ENCODE results near the gene GPHN. TPM values are rescaled to one million over a fixed set of nuclear protein-coding genes. Genes with fewer than 3 reads are reported as not detected.

GPHN gene
- total and polyA plus RNA-seq, 2 of the 4 experiments (the other 2 are of a cell fraction): 8.0 to 8.1 TPM

- Histone ChIP-seq H3K18ac (ENCODE audit: low read depth, low read length) (no peak overlapping the region), H3K9me3 (ENCODE audit: control insufficient read depth, insufficient read depth, low read length) (no peaks in the 10 kb centered on the region), H2AK9ac (replicated peaks; ENCODE audit: low read depth, low read length, poor library complexity) (no peak overlapping the region), H3K9me1 (ENCODE audit: insufficient read depth, low read length) (no peaks in the 10 kb centered on the region), H3K27ac (ENCODE audit: insufficient read depth, low read length) (no peak overlapping the region), H4K8ac (ENCODE audit: low read depth in 2 of 2, low read length in 2 of 2) (no peak overlapping the region), H2AK5ac (ENCODE audit: low read depth, low read length) (no peak overlapping the region), H2BK15ac (ENCODE audit: low read depth, low read length) (no peak overlapping the region), H3K14ac (replicated peaks; ENCODE audit: low read depth, low read length) (no peak overlapping the region), H3K23ac (ENCODE audit: low read depth, low read length) (no peak overlapping the region), H2BK20ac (ENCODE audit: low read depth, low read length) (no peak overlapping the region), H3K4me1 (ENCODE audit: control insufficient read depth, insufficient read depth, low read length) (peaks cover 2% of the 10 kb centered on the region; the same call in 1 of the 2 replicates), H3K4ac (ENCODE audit: low read depth, low read length) (no peak overlapping the region), H2AFZ (replicated peaks; ENCODE audit: low read length, poor library complexity) (no peak overlapping the region), H3K4me3 (ENCODE audit: insufficient read depth, low read depth, low read length) (no peak overlapping the region), H2BK120ac (ENCODE audit: low read depth, low read length) (no peak overlapping the region), H4K5ac (ENCODE audit: low read depth, low read length) (no peak overlapping the region), H2BK5ac (ENCODE audit: low read depth, low read length, poor library complexity, severe bottlenecking) (no peak overlapping the region), H3K27me3 (ENCODE audit: control insufficient read depth, insufficient read depth, low read length) (no peaks in the 10 kb centered on the region; the same call in 1 of the 2 replicates), H3K4me2 (ENCODE audit: low read depth, low read length) (no peak overlapping the region), H4K20me1 (ENCODE audit: insufficient read depth, low read length) (no peaks in the 10 kb centered on the region), H3K56ac (ENCODE audit: extremely low read depth, insufficient read depth, low read length) (no peak overlapping the region), H4K91ac (ENCODE audit: insufficient read depth, low read depth, low read length) (no peak overlapping the region), H3K79me1 (ENCODE audit: low read depth in 1 of 2, low read length in 2 of 2) (no peaks in the 10 kb centered on the region), H3K9ac (ENCODE audit: low read depth, low read length) (no peak overlapping the region), H3K36me3 (ENCODE audit: control insufficient read depth, insufficient read depth, low read length) (no peaks in the 10 kb centered on the region)
- in situ Hi-C loops (cut with MboI; ENCODE audit: low sequenced_read_pairs): loop anchor here (10.0 kb wide), 1 partner anchor 618 kb away; no protein-coding TSS in a partner anchor
- TF ChIP-seq CEBPB (IDR thresholded peaks at IDR 0.05; ENCODE audit: low read depth, low read length): no peak
- no peak for TF ChIP-seq RCOR1 (IDR thresholded peaks at IDR 0.05; ENCODE audit: insufficient replicate concordance, low read length)
- TF ChIP-seq CHD1 (IDR thresholded peaks at IDR 0.05; ENCODE audit: low read depth, low read length): no peak
- no peak for TF ChIP-seq MXI1 (IDR thresholded peaks at IDR 0.05; ENCODE audit: borderline replicate concordance, low read depth, low read length)
- ATAC-seq (ENCODE audit: low read depth) (no peak), DNase-seq (no peak)
- BruUV-seq (replicated peaks): no TSS peak
- CTCF ChIA-PET: interaction anchor here (1.0 kb wide), 1 partner anchor 128 kb away, joined by 3 read pairs; no protein-coding TSS in a partner anchor
- POLR2A ChIA-PET (ENCODE audit: unreplicated experiment): no interaction called here
- dilution Hi-C loops (cut with HindIII; ENCODE audit: low sequenced_read_pairs, unreplicated experiment): no loop called here
- intact Hi-C loops (cut with micrococcal nuclease): loop anchor here (5.0 to 10.0 kb wide), 6 partner anchors 125 to 788 kb away; no protein-coding TSS in a partner anchor
- 100% methylated on average over 1 of the region's 2 CpGs; no CpG with 5 or more reads in 1 of the 2 experiments for WGBS, 2 experiments (ENCODE audit: extremely low coverage in 2 of 2, insufficient read length in 1 of 2)
Observed at GRCh38 chr14:66496911-66497310, 11.0 kb upstream of the GPHN start.
